M059J (cell line): ENCODE measurements around the gene THAP7. TPM values are rescaled to one million over a fixed set of nuclear protein-coding genes. Genes with fewer than 3 reads are reported as not detected.

Experiments
- DNase-seq: peaks from one replicate; pipeline ENCODE4 v3.0.0-alpha.2; 2012; ENCODE audit warnings: low read depth
- total RNA-seq: library from RNA; depleted of rRNA; stranded (reverse); fragments of >200 nt; shearing (Covaris generic); gene quantifications from 2 replicates; pipeline ENCODE4 v1.2.3, GENCODE V29; 2014

Gene THAP7
- total RNA-seq, 1 experiment from 2014 or later = 50.2 TPM

DNA sequence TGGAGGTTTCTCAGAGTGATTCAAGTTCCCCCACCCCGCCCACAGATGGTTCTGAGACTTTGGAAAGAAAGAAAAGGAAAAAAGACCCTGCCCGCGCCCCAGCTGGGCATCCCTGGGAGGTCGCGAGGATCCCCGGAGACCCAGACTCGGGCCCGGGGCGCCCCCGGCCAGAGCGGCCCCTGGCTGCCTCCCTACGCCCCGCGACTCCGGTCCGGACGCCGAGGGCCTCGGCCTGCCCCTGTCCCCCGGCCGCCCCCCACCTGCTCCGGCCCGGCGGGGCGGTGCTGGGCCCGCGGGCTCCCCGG, 37.2 kb downstream of the THAP7 start:
- no peak for DNase-seq

DNA sequence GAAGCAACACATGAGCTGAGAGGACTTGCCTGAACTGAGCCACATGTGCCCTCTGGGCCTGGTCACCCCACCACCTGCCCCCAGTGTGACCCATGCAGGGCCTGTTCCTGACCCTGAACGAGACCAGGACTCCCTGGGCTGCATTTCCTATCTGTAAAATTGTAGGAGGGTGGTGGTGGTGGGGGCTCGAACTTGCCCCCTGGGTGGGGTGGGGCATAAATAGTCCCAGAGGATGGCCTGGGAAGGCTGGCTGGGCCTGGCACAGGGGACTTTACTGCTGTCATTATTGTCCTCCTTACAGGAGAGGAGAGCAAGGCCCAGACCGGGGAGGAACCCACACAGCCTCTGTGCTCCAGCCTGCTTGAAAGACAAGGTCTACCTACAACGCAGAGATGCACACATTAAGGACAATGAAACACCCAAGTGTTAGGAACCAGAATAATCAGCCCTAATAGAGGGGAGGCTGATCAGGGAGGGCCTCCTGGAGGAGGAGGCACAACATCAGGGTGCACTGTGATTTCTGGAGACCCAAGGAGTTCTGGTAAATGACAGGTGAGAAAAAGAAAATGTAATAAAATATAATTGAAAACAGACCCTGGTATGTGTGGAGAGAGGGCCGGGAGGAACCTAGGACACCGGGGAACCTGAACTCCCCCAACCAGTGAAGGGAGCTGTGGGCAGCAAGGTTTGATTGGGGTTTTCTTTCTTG, 37.7 kb downstream of the THAP7 start:
- DNase-seq = no peak

DNA sequence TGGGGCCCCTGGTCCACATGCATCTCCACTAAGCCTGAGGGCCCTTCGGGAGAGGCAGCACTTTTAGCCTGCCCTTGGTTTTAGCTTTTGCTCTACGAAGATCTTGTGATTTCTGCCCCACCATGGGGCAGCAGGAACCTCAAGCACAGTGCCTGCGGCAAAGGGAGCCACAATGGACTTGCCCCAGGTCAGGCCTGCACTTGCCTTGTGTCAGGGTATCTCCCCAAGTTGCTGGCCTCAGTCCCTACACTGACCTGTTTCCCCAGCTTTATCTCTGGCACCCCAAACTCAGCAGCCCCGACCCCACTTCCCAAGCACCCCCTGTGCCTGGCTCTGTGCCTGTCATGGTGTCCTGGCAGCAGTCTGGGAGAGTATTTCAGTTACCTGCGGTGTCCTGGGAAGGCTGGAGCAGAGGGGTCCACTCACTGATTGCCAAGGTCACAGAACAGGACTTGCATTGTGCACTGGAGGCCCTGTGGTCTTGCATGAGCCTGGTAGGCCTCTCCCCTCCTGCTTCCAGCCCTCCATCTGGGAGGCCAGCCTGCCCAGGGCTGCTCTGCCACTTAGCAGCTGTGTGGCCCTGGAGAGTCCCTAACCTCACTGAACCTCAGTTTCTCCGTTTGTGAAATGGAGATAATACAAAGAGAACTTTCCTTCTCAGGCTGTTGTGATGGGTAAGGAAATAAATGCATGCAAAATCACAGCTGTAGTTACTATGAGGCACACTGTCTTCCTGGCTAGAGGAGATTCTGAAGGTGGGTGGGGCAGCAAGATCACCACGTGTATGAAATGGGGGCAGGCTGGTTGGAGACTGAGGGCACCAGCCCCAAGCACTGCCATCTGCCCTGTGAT, 38.5 kb downstream of the THAP7 start:
- no peak for DNase-seq

DNA sequence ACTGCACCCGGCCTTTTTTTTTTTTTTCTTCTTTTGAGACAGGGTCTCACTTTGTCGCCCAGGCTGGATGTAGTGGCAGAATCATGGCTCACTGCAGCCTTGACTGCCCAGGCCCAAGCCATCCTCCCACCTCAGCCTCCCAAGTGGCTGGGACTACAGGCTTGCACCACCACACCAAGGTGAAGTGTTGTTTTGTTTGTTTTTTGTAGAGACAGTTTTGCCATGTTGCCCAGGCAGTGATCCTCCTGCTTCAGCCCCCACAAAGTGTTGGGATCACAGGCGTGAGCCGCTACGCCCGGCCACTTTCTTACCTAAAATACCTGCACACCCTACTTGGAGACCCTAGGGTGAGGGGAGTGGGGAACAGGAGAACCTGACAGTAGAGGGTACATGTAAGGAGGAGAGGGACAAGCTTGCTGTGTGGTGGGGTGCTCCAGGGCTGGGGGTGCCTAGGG, 39.4 kb downstream of the THAP7 start:
- no peak for DNase-seq

DNA sequence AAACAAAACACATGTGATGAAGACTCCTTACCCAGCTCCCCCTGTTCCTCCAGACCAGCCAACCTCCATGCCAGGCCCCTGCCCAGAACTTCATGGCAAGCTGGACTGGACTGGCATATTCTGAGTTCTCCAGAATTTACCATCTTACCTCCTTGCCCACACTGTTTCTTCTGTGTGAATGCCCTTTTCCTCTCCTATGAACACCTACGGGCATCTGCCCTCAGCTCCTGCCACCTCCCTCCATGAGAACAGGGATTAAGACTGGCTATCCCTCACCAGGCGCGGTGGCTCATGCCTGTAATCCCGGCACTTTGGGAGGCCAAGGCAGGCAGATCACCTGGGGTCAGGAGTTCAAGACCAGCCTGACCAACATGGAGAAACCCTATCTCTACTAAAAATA, 41.3 kb downstream of the THAP7 start:
- DNase-seq = no peak

DNA sequence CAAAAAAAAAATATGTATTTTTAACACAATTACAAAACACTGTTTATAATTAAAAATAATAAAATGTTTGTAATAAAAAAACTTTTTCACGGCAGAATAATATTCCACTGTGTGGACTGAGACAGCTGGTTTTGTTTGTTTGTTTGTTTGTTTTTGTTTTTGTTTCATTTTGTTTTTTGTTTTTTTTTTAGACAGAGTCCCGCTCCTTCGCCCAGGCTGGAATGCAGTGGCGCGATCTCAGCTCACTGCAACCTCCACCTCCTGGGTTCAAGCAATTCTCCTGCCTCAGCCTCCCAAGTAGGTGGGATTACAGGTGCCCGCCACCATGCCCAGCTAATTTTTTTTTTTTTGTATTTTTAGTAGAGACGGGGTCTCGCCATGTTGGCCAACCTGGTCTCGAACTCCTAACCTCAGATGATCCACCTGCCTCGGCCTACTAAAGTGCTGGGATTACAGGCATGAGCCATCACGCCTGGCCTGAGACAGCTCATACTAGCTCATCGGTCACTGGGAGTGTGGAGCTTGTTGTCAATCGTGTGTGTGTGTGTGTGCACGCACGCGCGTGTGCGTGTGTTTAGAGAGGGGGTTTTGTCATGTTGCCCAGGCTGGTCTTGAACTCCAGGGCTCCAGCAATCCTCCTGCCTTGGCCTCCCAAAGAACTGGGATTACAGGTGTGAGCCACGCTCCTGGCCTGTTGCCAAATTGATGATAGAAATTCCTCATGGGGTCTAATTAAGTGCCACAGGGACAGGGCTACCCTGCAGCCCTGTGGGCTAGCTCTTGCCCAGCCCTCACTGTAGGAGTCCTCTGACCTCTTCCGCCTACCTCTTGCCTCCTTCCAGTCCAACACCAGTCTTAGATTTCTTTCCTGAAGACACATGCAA, 42.1 kb downstream of the THAP7 start:
- DNase-seq = no peak

DNA sequence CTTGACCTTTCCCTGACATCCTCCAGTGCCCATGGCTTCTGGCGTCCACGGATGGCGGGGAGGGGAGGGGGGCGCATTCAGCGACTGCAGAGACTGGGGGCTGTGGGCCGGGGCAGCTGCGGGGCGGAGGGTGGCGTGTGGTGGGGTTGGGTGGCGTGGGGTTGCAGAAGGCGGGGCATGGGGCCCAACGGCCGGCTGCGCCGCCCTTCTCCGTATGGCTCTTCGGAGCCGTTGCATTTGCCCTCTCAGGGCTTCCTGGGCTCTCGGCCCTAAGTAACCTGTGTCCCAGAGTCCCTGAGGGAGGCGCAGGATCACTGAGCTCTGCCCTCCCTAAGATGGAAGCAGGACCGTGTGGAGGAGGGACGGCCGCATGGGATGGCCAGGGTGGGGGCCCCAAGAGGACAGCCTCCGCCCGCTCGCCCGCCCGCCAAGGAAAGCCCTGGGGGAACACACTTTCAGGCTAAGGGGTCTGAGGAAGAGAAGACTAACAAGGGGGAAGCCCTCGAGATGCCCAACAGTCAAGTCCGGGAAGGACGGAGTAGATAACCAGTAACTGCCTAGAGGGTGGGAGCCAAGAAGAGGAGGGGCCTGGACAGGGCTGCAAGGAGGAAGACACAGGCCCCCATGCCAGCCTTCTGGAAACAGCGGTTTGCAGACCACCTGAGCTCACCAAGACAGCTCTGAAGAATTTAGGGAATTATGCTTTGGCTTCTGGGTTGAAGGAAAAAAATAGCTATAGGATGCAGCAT, 44.1 kb downstream of the THAP7 start:
- DNase-seq = no peak

DNA sequence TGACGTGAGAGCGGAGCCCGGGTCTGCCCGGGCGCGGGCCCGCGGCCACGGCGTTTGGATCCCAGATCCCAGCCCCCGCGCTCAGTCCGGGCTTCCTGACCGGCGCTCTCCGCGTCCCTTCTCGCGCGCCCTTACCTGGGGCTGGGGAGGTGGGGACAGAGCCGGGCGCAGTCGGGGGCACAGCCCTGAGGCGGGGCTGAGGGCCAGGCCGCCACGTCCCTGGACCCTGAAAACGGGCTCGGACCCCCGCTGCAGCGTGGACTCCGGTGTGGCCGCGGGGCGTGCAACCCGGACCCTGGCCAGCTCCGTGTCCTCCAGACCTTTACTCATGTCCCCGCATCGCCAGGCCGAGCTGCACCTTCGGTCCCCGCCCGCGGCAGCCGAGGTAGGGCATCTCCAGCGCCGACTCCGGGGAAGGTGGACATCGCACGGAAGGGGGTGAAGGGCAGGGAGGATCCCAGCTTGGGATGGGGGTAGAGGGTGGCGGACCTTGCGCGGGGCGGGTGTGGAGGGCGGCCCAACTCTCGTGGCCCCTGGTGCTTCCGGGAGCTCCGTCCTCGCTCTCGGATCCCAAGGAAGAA, 44.7 kb downstream of the THAP7 start:
- DNase-seq = no peak

DNA sequence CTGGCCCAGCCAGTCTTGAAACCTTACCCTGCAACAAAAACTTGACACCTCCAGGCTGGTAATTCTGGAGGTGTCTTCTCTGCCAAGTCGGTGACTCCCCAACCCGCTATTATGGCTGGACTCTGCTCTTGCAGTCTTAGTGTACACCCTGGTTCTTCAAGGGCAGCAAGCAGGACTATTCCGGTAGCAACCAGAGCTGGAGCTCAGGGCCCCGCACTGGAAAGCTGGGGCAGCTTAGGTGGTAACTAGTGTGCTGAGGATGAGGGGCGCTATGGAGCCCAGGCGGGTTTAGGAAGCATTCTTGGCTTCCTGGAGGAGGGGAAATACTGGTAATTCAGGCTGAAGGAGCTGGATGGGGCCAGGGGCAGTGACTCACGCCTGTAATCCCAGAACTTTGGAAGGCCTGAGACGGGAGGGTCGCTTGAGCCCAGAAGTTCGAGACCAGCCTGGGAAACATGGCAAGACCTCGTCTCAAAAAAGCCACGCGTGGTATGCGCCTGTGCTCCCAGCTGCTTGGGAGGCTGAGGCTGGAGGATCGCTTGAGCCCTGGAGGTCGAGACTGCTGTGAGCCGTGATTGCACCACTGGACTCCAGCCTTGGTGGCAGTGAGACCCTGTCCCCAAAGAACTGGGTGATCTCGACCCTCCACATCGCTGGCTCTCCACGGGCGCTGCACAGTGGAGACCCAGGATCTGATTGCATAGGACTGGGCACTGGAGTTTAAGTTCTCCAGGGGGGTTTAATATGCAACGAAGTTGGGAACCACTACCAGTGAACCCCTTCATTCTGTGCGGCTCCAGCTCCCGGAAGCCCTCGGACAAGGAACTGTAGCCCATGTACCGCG, 45.4 kb downstream of the THAP7 start:
- peak; percentile 33 for DNase-seq

DNA sequence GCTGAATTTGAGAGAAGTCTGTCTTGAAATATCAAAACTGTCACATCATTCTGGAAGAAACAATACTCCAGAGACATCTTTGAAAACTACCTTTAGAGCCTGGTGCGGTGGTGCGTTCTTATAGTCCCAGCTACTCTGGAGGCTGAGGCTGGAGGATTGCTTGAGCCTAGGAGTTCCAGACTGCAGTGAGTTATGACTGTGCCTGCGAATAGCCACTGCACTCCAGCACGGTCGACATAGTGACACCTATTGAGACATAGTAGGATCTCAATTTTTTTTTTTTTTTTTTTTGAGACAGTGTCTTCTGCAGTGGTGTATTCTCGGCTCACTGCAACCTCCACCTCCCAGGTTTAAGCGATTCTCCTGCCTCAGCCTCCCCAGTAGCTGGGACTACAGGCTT, 46.4 kb downstream of the THAP7 start:
- no peak for DNase-seq

DNA sequence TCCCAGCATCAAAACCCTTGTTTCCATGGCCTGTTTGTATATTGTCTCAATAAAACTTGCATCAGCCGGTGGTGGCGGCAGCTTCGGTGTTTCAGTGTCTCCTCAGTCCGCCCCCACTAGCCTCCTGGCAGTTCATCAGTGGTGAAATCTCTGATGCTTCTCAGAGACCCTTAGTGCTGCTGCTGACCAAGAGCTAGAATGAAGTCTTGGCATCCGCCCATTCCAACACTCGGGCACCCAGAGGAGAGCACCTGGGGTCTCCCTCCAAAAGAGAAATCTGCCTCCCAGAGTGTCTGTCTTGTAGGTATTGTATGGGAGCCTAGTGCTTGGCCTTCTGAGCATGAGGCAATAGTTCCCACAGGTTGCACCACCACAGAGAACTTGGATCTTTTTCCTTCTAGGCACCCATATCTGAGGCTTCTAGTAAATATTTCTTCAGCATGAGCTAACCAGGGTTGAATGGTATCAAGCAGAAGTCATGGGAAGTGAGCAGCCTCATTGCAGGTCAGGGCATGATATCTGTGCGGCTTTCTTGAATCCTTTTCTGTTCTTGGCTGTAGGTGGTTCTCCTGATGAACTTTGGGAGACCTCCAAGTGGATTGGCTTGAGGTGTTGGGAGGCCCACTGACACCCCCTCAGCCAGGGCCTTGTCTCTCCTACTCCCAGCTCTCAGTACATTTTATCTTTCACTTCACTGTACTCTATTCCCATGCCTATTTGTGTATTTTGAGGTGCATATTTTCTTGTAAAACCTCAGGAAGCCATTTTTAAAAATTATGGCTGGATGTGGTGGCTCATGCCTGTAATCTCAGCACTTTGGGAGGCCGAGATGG, 48.0 kb downstream of the THAP7 start:
- DNase-seq = no peak

DNA sequence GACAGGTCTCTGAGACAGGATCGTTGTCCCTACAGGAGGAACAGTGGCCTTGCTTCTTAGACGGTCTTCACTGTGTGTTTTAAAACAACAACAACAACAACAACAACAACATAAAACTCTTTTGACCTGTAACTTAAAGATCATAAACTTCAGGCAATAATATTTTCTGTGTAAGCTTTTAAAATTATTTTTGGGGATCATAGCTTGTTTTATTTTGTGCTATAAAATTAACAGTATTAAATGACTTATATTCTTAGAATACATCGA, 48.6 kb downstream of the THAP7 start:
- no peak for DNase-seq

DNA sequence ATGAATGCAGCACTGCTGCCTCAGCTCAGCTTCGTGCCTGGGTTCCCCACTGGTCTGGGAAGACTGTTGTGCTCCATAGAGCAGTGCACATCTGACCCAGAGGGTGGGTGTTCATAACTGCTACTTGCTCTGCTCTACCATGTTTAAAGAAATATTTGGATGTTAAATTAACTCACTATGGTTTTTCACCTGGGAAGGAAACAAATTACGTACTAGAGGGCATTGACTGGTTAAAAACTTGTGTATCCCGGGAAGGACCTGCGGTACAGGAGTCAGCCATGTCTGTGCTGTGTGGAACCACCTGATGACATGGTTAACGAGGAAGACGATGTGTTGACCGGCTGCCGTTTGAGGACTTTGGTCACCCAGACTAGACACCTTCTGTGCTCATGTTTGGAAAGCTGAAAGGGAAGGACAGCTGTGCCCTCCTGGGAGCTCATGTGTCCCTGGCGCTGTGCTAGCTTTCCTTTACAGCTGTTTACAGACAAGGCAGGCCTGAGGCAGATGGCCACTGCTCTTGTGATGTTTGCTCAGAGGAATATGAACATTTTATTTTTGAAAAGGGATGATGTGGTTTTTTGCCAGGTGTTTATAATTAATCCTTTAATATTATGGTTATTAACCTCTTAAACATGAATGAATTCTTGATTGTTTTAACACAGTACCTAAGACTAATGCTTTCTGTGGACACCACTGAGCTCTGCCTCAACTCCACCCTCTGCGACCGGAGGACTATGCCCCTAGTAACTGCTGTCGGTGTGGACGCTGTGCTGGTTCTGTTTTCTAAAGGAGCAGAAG, 49.2 kb downstream of the THAP7 start:
- no peak for DNase-seq

DNA sequence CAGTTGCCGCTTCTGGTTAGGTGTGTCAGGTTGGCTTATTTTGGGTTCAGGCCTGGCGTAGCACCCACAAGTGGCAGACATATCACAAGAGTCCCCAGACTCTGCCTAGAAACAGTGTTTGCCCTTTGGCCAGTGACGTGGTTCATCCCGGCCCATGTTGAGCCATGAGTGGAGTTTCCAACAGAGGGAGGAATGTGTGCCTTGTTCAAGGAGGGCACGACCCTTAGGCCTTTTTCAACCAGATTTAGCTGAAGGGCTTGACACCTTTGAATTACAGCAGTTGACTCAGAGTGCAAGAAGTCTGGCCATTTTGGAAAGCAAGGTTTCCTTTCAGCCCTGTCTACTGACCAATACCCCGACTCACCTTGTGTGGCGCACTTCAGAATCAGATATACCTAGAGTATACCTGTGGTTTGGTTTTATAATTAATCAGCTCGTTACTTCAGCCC, 50.0 kb downstream of the THAP7 start:
- no peak for DNase-seq

DNA sequence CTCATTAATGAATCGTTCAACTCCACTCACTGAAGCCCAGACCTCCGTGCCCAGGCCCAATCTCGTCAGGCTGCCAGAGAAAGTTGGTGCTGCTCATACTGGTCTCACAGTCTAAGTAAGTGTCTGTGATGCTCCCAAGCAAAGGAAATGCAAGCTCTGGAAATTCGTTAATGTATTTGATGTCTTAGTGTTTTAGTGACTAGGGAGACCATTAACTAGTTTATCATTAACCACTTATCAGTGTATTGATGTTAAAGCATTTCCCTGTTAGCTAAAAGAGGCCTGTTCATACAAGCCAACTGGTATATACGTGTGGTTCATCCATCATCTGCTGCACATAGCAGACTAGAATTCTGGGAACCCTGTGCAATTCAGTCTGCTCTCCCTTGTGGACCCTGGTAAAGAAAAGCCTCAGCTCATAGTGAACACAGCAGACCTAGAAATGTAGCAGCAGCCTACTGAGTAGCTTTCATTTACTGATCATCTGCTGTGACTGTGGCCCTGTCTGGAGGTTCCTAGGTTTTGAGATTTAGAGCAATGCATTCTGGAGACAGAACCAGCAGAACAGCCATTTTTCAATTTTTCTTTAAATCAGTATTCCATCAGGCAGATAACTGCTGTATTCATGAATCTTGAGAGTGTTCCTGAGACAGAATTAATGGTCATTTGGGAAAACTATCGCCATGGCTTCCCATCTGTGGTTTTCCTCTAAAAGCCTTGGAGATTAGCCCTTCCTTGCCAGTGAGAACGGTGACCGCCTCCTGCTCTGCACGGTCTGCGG, 50.6 kb downstream of the THAP7 start:
- DNase-seq = no peak

DNA sequence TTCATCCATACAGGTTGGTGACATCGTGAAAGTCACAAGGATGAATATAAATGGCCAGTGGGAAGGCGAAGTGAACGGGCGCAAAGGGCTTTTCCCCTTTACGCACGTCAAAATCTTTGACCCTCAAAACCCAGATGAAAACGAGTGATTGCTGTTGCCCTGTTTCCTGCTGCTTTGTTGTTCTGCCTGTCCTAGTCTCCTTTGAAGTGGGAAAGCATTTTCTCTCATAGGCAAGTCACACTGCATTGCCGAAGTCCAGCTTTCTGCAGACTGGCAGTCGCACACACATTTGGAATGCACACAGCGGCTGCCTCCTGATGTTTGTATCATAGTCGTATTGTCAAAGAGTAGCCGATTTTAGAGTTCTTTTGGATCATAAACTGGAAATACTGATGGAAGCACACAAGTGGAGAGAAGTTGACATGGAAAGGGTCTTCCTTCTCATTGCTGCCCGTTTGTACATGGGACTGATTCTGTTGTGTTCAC, 52.2 kb downstream of the THAP7 start:
- DNase-seq = no peak
